Measurements from ENCODE around the gene ITCH.

ITCH gene

GRCh38 chr20:34560141-34560523 is 197.1 kb downstream of the ITCH start:
- DNase-seq, result no peak

- DNase-seq, result no peak
Observed at GRCh38 chr20:34560614-34561013, 197.5 kb downstream of the ITCH start.
